ENCODE results near the gene OARD1.

The OARD1 gene

GRCh38 chr6:41033776-41034175 is 38.4 kb downstream of the OARD1 start:
- Histone ChIP-seq H3K18ac (ENCODE audit: low read depth in 1 of 2, low read length in 2 of 2) (no peak overlapping the region), H3K4me1 (ENCODE audit: control insufficient read depth, insufficient read depth, low read depth, low read length) (peaks cover 8% of the 10 kb centered on the region), H3K9me3 (ENCODE audit: control insufficient read depth, low read length) (no peaks in the 10 kb centered on the region), H2BK15ac (ENCODE audit: low read depth, poor library complexity, severe bottlenecking) (no peak overlapping the region), H3K23ac (ENCODE audit: low read length in 2 of 2) (no peak overlapping the region), H2BK12ac (ENCODE audit: low read length in 2 of 2) (no peak overlapping the region), H3K4ac (ENCODE audit: low read depth in 1 of 2, low read length in 2 of 2) (no peak overlapping the region), H3K14ac (ENCODE audit: low read length in 2 of 2) (no peak overlapping the region), H3K9ac (ENCODE audit: low read length) (no peak overlapping the region), H3K4me3 (ENCODE audit: insufficient read depth in 1 of 2, low read depth in 1 of 2, low read length in 2 of 2) (no peak overlapping the region), H2AFZ (ENCODE audit: low read depth, low read length) (no peak overlapping the region), H3K27ac (ENCODE audit: low read length, poor library complexity, severe bottlenecking) (no peak overlapping the region), H4K8ac (ENCODE audit: low read length) (no peak overlapping the region), H3K36me3 (ENCODE audit: control insufficient read depth in 1 of 2, insufficient read depth in 2 of 2, low read depth in 1 of 2, low read length in 2 of 2) (no peaks in the 10 kb centered on the region), H2AK5ac (ENCODE audit: low read length, severe bottlenecking) (no peak overlapping the region), H2BK120ac (ENCODE audit: low read depth, low read length) (no peak overlapping the region), H3K79me1 (replicated peaks; ENCODE audit: low read length, poor library complexity, severe bottlenecking) (no peaks in the 10 kb centered on the region), H3K27me3 (ENCODE audit: control insufficient read depth in 1 of 2, insufficient read depth in 1 of 2, low read length in 2 of 2) (peaks cover 0 to 41% of the 10 kb centered on the region in 2 experiments), H2BK5ac (ENCODE audit: low read depth, low read length, poor library complexity, severe bottlenecking) (no peak overlapping the region), H4K91ac (ENCODE audit: low read length) (no peak overlapping the region), H3K4me2 (ENCODE audit: low read length, poor library complexity, severe bottlenecking) (no peak overlapping the region)
- WGBS = 98% methylated on average over 13 of the region's 13 CpGs
- DNase-seq = no peak

GRCh38 chr6:41032830-41033229 is 39.3 kb downstream of the OARD1 start:
- WGBS = 97% methylated on average over 15 of the region's 15 CpGs
- Histone ChIP-seq H3K23ac (ENCODE audit: low read length in 2 of 2) (no peak overlapping the region), H3K36me3 (ENCODE audit: control insufficient read depth in 1 of 2, insufficient read depth in 2 of 2, low read depth in 1 of 2, low read length in 2 of 2) (no peaks in the 10 kb centered on the region)

DNA sequence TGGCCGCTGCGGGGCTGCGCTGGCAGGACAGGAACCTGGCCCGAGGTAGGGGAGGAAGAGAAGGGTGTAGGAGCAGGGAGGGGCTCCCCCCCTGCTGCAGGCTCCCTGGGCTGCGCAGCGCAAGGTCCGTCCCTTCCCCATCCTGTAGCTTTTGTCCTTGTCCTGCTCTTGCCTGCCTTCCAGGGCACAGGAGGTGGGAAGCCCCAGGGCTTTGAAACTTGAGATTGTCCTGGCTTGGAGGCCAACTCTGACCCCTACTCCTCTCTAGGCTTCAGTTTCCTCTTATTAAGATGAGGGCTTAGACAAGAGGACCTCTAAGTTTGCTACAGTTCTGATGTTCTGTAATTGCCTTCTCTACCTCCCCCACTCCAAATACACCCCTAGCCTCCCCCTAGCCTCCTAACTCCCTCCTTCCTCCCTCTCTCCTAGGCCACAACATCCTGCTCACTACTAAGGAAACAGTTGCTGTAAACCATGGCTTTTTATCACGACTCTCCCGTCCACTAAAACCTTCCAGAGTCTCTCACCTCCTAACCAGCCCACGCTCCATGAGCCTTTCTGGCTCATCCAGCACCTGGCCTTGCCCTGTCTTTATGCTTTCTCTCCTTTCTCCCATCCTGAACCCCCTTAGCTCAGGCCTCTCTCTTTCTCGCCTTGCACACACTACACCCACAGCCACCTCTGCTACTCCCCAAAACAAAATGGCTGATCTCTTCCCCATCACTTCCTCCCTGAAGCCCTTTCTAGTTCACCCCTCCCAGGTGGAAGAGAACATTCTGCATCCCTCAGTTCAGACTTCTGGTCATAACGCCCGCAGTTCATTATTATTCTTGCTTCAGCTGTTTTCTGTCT is 43.4 kb downstream of the OARD1 start:
- Histone ChIP-seq H3K18ac (ENCODE audit: low read depth in 1 of 2, low read length in 2 of 2) (peak overlapping the region; percentile 52 to 75), H2BK15ac (ENCODE audit: low read depth, poor library complexity, severe bottlenecking) (peak overlapping the region; percentile 31), H3K79me1 (replicated peaks; ENCODE audit: low read length, poor library complexity, severe bottlenecking) (no peaks in the 10 kb centered on the region), H3K4me3 (ENCODE audit: insufficient read depth in 1 of 2, low read depth in 1 of 2, low read length in 2 of 2) (peak overlapping the region; percentile 60 to 76), H3K36me3 (ENCODE audit: control insufficient read depth in 1 of 2, insufficient read depth in 2 of 2, low read depth in 1 of 2, low read length in 2 of 2) (no peaks in the 10 kb centered on the region), H4K91ac (ENCODE audit: low read length) (peak overlapping the region; percentile 92), H3K9me3 (ENCODE audit: control insufficient read depth, low read length) (no peaks in the 10 kb centered on the region), H3K23ac (ENCODE audit: low read length in 2 of 2) (no peak overlapping the region), H3K4me1 (ENCODE audit: control insufficient read depth, insufficient read depth, low read depth, low read length) (peaks cover 9% of the 10 kb centered on the region), H2BK12ac (ENCODE audit: low read length in 2 of 2) (peak overlapping the region in 1 of 2 experiments; percentile 67), H4K8ac (ENCODE audit: low read length) (peak overlapping the region; percentile 97), H3K27me3 (ENCODE audit: control insufficient read depth in 1 of 2, insufficient read depth in 1 of 2, low read length in 2 of 2) (peaks cover 0 to 31% of the 10 kb centered on the region in 2 experiments), H3K14ac (ENCODE audit: low read length in 2 of 2) (peak overlapping the region in 1 of 2 experiments; percentile 19), H3K9ac (ENCODE audit: low read length) (peak overlapping the region; percentile 88), H2AFZ (ENCODE audit: low read depth, low read length) (peak overlapping the region; percentile 39), H3K4me2 (ENCODE audit: low read length, poor library complexity, severe bottlenecking) (peak overlapping the region; percentile 65), H3K27ac (ENCODE audit: low read length, poor library complexity, severe bottlenecking) (no peak overlapping the region), H3K4ac (ENCODE audit: low read depth in 1 of 2, low read length in 2 of 2) (peak overlapping the region in 1 of 2 experiments; percentile 0), H2BK5ac (ENCODE audit: low read depth, low read length, poor library complexity, severe bottlenecking) (no peak overlapping the region), H2BK120ac (ENCODE audit: low read depth, low read length) (no peak overlapping the region), H2AK5ac (ENCODE audit: low read length, severe bottlenecking) (no peak overlapping the region)
- WGBS = 64% methylated on average over 13 of the region's 13 CpGs
- no peak for DNase-seq

More at GRCh38 chr6:41032830-41033229, 39.3 kb downstream of the OARD1 start:
- Histone ChIP-seq H2BK12ac (ENCODE audit: low read length in 2 of 2) (no peak overlapping the region), H2BK120ac (ENCODE audit: low read depth, low read length) (no peak overlapping the region), H3K14ac (ENCODE audit: low read length in 2 of 2) (no peak overlapping the region), H2AFZ (ENCODE audit: low read depth, low read length) (no peak overlapping the region), H4K8ac (ENCODE audit: low read length) (no peak overlapping the region), H3K4me3 (ENCODE audit: insufficient read depth in 1 of 2, low read depth in 1 of 2, low read length in 2 of 2) (no peak overlapping the region), H3K9ac (ENCODE audit: low read length) (no peak overlapping the region), H2BK5ac (ENCODE audit: low read depth, low read length, poor library complexity, severe bottlenecking) (no peak overlapping the region), H2BK15ac (ENCODE audit: low read depth, poor library complexity, severe bottlenecking) (no peak overlapping the region), H3K9me3 (ENCODE audit: control insufficient read depth, low read length) (no peaks in the 10 kb centered on the region), H3K4me2 (ENCODE audit: low read length, poor library complexity, severe bottlenecking) (no peak overlapping the region), H2AK5ac (ENCODE audit: low read length, severe bottlenecking) (no peak overlapping the region), H3K27ac (ENCODE audit: low read length, poor library complexity, severe bottlenecking) (no peak overlapping the region), H3K79me1 (replicated peaks; ENCODE audit: low read length, poor library complexity, severe bottlenecking) (no peaks in the 10 kb centered on the region), H3K4me1 (ENCODE audit: control insufficient read depth, insufficient read depth, low read depth, low read length) (peaks cover 14% of the 10 kb centered on the region), H3K27me3 (ENCODE audit: control insufficient read depth in 1 of 2, insufficient read depth in 1 of 2, low read length in 2 of 2) (peaks cover 0 to 36% of the 10 kb centered on the region in 2 experiments), H3K4ac (ENCODE audit: low read depth in 1 of 2, low read length in 2 of 2) (no peak overlapping the region), H4K91ac (ENCODE audit: low read length) (no peak overlapping the region), H3K18ac (ENCODE audit: low read depth in 1 of 2, low read length in 2 of 2) (no peak overlapping the region)
- no peak for DNase-seq

DNA sequence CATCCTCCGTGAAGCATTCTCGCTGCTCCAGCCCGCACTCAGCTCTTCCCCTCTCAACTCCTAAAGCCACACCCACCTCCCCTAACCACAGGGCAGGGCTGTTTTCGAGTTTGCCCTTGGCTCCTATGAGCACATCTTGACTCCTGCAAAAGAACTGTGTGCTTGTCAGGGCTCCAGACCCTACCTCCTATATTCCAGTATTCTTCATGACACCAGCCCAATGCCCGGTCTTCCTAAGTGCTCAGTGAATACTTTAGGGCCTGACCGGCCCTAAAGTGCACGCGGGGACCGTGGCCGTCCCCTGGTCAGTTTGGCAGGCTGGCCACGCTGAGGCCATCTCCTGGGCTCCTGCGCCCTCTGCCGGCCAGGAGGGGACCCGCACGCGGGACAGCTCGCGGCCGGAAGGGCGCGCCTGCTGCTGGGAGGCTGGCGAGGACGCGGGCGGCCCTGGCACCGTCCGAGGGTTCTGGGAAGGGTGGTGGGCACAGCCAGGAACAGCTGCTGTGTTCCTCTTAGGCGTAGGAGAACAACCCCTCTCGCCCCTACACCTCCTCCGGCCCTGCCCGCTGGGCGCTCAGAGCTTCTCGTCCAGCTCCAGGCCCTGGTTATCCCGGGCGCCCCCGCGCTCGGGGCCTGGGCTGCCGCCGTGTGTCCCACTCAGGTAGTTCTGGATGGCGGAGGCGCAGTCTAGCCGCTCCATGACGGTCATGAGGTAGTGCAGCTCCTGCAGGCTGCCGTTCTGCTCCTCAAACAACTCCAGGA is 44.2 kb downstream of the OARD1 start:
- Histone ChIP-seq H3K4ac (ENCODE audit: low read depth in 1 of 2, low read length in 2 of 2) (peak overlapping the region in 1 of 2 experiments; percentile 21), H2BK5ac (ENCODE audit: low read depth, low read length, poor library complexity, severe bottlenecking) (no peak overlapping the region), H3K14ac (ENCODE audit: low read length in 2 of 2) (peak overlapping the region in 1 of 2 experiments; percentile 30), H4K91ac (ENCODE audit: low read length) (peak overlapping the region; percentile 92), H2AFZ (ENCODE audit: low read depth, low read length) (peak overlapping the region; percentile 77), H3K36me3 (ENCODE audit: control insufficient read depth in 1 of 2, insufficient read depth in 2 of 2, low read depth in 1 of 2, low read length in 2 of 2) (no peaks in the 10 kb centered on the region), H3K27ac (ENCODE audit: low read length, poor library complexity, severe bottlenecking) (peak overlapping the region; percentile 47), H2BK12ac (ENCODE audit: low read length in 2 of 2) (peak overlapping the region in 1 of 2 experiments; percentile 67), H3K18ac (ENCODE audit: low read depth in 1 of 2, low read length in 2 of 2) (peak overlapping the region; percentile 75 to 85), H3K9me3 (ENCODE audit: control insufficient read depth, low read length) (no peaks in the 10 kb centered on the region), H3K4me3 (ENCODE audit: insufficient read depth in 1 of 2, low read depth in 1 of 2, low read length in 2 of 2) (peak overlapping the region; percentile 60 to 76), H3K23ac (ENCODE audit: low read length in 2 of 2) (no peak overlapping the region), H3K4me2 (ENCODE audit: low read length, poor library complexity, severe bottlenecking) (peak overlapping the region; percentile 65), H2BK15ac (ENCODE audit: low read depth, poor library complexity, severe bottlenecking) (peak overlapping the region; percentile 31), H3K79me1 (replicated peaks; ENCODE audit: low read length, poor library complexity, severe bottlenecking) (no peaks in the 10 kb centered on the region), H4K8ac (ENCODE audit: low read length) (peak overlapping the region; percentile 97), H2BK120ac (ENCODE audit: low read depth, low read length) (peak overlapping the region; percentile 55), H3K9ac (ENCODE audit: low read length) (peak overlapping the region; percentile 88), H3K4me1 (ENCODE audit: control insufficient read depth, insufficient read depth, low read depth, low read length) (peaks cover 9% of the 10 kb centered on the region), H2AK5ac (ENCODE audit: low read length, severe bottlenecking) (no peak overlapping the region), H3K27me3 (ENCODE audit: control insufficient read depth in 1 of 2, insufficient read depth in 1 of 2, low read length in 2 of 2) (peaks cover 0 to 31% of the 10 kb centered on the region in 2 experiments)
- peak; percentile 73 for DNase-seq
- WGBS = 2% methylated on average over 32 of the region's 45 CpGs
